DND-41 (cell line): ENCODE data around the gene COQ10A.

Experiments
- CTCF ChIP-seq: IDR thresholded peaks from 2 replicates; pipeline ENCODE4 v1.5.1; 2012; ENCODE audit warnings: borderline replicate concordance, low read length, moderate library complexity, mild to moderate bottlenecking; ENCODE audit not compliant: poor library complexity, severe bottlenecking; ENCODE audit errors: extremely low read depth
- EZH2 ChIP-seq: IDR thresholded peaks from 3 replicates; pipeline ENCODE4 v1.6.1; 2012; ENCODE audit warnings: borderline replicate concordance, low read depth, mild to moderate bottlenecking, moderate library complexity, low read length, inconsistent platforms; ENCODE audit not compliant: severe bottlenecking

GRCh38 chr12:56282030-56282429 is 15.3 kb downstream of the COQ10A start:
- TF ChIP-seq CTCF (no peak), EZH2 (no peak)
